ENCODE results near the gene TMEM95. TPM values are rescaled to one million over a fixed set of nuclear protein-coding genes. Genes with fewer than 3 reads are reported as not detected.

Gene TMEM95
- total RNA-seq: not detected in 2 replicates

- peak within 1 kb of the TSS; percentile 81 for H3K27ac Mint-ChIP-seq
- H3K4me3 Mint-ChIP-seq: peak within 1 kb of the TSS; percentile 36
- intact Hi-C loops (cut with micrococcal nuclease): no loop called here
These were observed at the start of gene TMEM95 for GRCh38 chr17:7355053-7355452. TMEM95 (plus strand) TSS chr17:7355156; CDS start chr17:7355205, 49 bp downstream.

GRCh38 chr17:7306911-7307685, 47.9 kb upstream of the TMEM95 start, which contains the start of gene EIF5A:
EIF5A (plus strand) TSS chr17:7307628; CDS start chr17:7309636, 2,008 bp downstream.
- Mint-ChIP-seq H3K27me3 (peaks cover 5% of the 10 kb centered on the region), H3K4me3 (peak within 1 kb of the TSS; percentile 90), H3K4me1 (peaks cover 40% of the 10 kb centered on the region), H3K9me3 (no peaks in the 10 kb centered on the region), H3K27ac (peak within 1 kb of the TSS; percentile 99), H3K36me3 (ENCODE audit: low read depth) (peaks cover 42% of the 10 kb centered on the region)
- peak; percentile 100 for DNase-seq
- intact Hi-C loops (cut with micrococcal nuclease): loop anchor here (1.0 to 5.0 kb wide), 7 partner anchors 26 to 379 kb away; partner anchors contain the start of genes ELP5, PHF23, POLR2A and SLC16A13

More at GRCh38 chr17:7355053-7355452, at the start of gene TMEM95:
- Mint-ChIP-seq H3K27me3 (no peaks in the 10 kb centered on the region), H3K9me3 (no peaks in the 10 kb centered on the region), H3K4me1 (peaks cover 24% of the 10 kb centered on the region), H3K36me3 (ENCODE audit: low read depth) (peaks cover 13% of the 10 kb centered on the region)
- DNase-seq: peak; percentile 67

GRCh38 chr17:7307686-7308624, 47.0 kb upstream of the TMEM95 start:
- no peaks in the 10 kb centered on the region for H3K9me3 Mint-ChIP-seq
- DNase-seq: peak; percentile 85
- intact Hi-C loops (cut with micrococcal nuclease): loop anchor here (1.0 to 5.0 kb wide), 10 partner anchors 21 to 535 kb away; partner anchors contain the start of genes CD68, ELP5, NEURL4 and PHF23
- H3K27me3 Mint-ChIP-seq: peaks cover 5% of the 10 kb centered on the region
- peak overlapping the region; percentile 90 for H3K4me3 Mint-ChIP-seq
- peaks cover 46% of the 10 kb centered on the region for H3K4me1 Mint-ChIP-seq
- peak overlapping the region; percentile 99 for H3K27ac Mint-ChIP-seq
- peaks cover 51% of the 10 kb centered on the region for H3K36me3 Mint-ChIP-seq (ENCODE audit: low read depth)

GRCh38 chr17:7308625-7309433, 46.1 kb upstream of the TMEM95 start:
- Mint-ChIP-seq H3K9me3 (no peaks in the 10 kb centered on the region), H3K36me3 (ENCODE audit: low read depth) (peaks cover 59% of the 10 kb centered on the region), H3K27me3 (peaks cover 5% of the 10 kb centered on the region), H3K27ac (peak overlapping the region; percentile 98), H3K4me3 (peak overlapping the region; percentile 90), H3K4me1 (peaks cover 55% of the 10 kb centered on the region)
- intact Hi-C loops (cut with micrococcal nuclease): loop anchor here (1.0 to 5.0 kb wide), 5 partner anchors 20 to 534 kb away; partner anchors contain the start of genes CD68, NEURL4 and SLC16A13
- peak; percentile 95 for DNase-seq

- Mint-ChIP-seq H3K9me3 (no peaks in the 10 kb centered on the region), H3K4me1 (peaks cover 63% of the 10 kb centered on the region), H3K27ac (peak overlapping the region; percentile 98), H3K4me3 (peak overlapping the region; percentile 90), H3K36me3 (ENCODE audit: low read depth) (peaks cover 61% of the 10 kb centered on the region), H3K27me3 (peaks cover 5% of the 10 kb centered on the region)
- DNase-seq: no peak
- intact Hi-C loops (cut with micrococcal nuclease): loop anchor here (1.0 to 5.0 kb wide), 4 partner anchors 42 to 533 kb away; partner anchors contain the start of genes CD68 and SLC16A13
These were observed 45.3 kb upstream of the TMEM95 start for GRCh38 chr17:7309628-7310027.

GRCh38 chr17:7311110-7311705, 43.7 kb upstream of the TMEM95 start:
- intact Hi-C loops (cut with micrococcal nuclease): no loop called here
- peaks cover 66% of the 10 kb centered on the region for H3K36me3 Mint-ChIP-seq (ENCODE audit: low read depth)
- no peaks in the 10 kb centered on the region for H3K9me3 Mint-ChIP-seq
- DNase-seq: no peak
- H3K27ac Mint-ChIP-seq: no peak overlapping the region
- peaks cover 5% of the 10 kb centered on the region for H3K27me3 Mint-ChIP-seq
- peak overlapping the region; percentile 90 for H3K4me3 Mint-ChIP-seq
- peaks cover 65% of the 10 kb centered on the region for H3K4me1 Mint-ChIP-seq

GRCh38 chr17:7312432-7313087, 42.4 kb upstream of the TMEM95 start:
- peaks cover 66% of the 10 kb centered on the region for H3K36me3 Mint-ChIP-seq (ENCODE audit: low read depth)
- H3K27ac Mint-ChIP-seq: peak overlapping the region; percentile 83
- no peak for DNase-seq
- H3K9me3 Mint-ChIP-seq: no peaks in the 10 kb centered on the region
- peaks cover 57% of the 10 kb centered on the region for H3K4me1 Mint-ChIP-seq
- intact Hi-C loops (cut with micrococcal nuclease): no loop called here
- no peaks in the 10 kb centered on the region for H3K27me3 Mint-ChIP-seq
- H3K4me3 Mint-ChIP-seq: peak overlapping the region; percentile 85

GRCh38 chr17:7313088-7313889, 41.7 kb upstream of the TMEM95 start:
- peaks cover 57% of the 10 kb centered on the region for H3K4me1 Mint-ChIP-seq
- peak overlapping the region; percentile 83 for H3K27ac Mint-ChIP-seq
- H3K9me3 Mint-ChIP-seq: no peaks in the 10 kb centered on the region
- intact Hi-C loops (cut with micrococcal nuclease): no loop called here
- peaks cover 70% of the 10 kb centered on the region for H3K36me3 Mint-ChIP-seq (ENCODE audit: low read depth)
- H3K4me3 Mint-ChIP-seq: peak overlapping the region; percentile 85
- H3K27me3 Mint-ChIP-seq: no peaks in the 10 kb centered on the region
- DNase-seq: peak; percentile 69

- H3K4me3 Mint-ChIP-seq: peak overlapping the region; percentile 85
- peak overlapping the region; percentile 83 for H3K27ac Mint-ChIP-seq
- H3K36me3 Mint-ChIP-seq (ENCODE audit: low read depth): peaks cover 67% of the 10 kb centered on the region
- H3K27me3 Mint-ChIP-seq: no peaks in the 10 kb centered on the region
- intact Hi-C loops (cut with micrococcal nuclease): loop anchor here (2.0 kb wide), 2 partner anchors 15 to 71 kb away; partner anchors contain the start of genes GABARAP and NEURL4
- peak; percentile 67 for DNase-seq
- no peaks in the 10 kb centered on the region for H3K9me3 Mint-ChIP-seq
- H3K4me1 Mint-ChIP-seq: peaks cover 53% of the 10 kb centered on the region
These were observed 40.9 kb upstream of the TMEM95 start for GRCh38 chr17:7313890-7314718.

GRCh38 chr17:7314719-7315569, 40.0 kb upstream of the TMEM95 start, which contains the start of gene GPS2:
GPS2 (minus strand) TSS chr17:7315360; CDS start chr17:7315052, 308 bp downstream.
- Mint-ChIP-seq H3K4me3 (peak within 1 kb of the TSS; percentile 85), H3K27me3 (no peaks in the 10 kb centered on the region), H3K9me3 (no peaks in the 10 kb centered on the region), H3K4me1 (peaks cover 45% of the 10 kb centered on the region), H3K27ac (peak within 1 kb of the TSS; percentile 96), H3K36me3 (ENCODE audit: low read depth) (peaks cover 58% of the 10 kb centered on the region)
- DNase-seq: peak; percentile 99
- intact Hi-C loops (cut with micrococcal nuclease): loop anchor here (2.0 kb wide), 2 partner anchors 14 to 72 kb away; partner anchors contain the start of genes GABARAP and NEURL4

All from activated CD4-positive, alpha-beta T cell treated with anti-CD3 and anti-CD28 coated beads, Interleukin-2, amount 10 ng/mL, durations not matched to agents 24 days and 14 days (primary cell).